HCT116 (cell line): ENCODE data around the gene WDR35.

Experiments
- EZH2phosphoT487 ChIP-seq: fragments of 200-600 bp; IDR thresholded peaks from 2 replicates; pipeline ENCODE4 v1.6.1; 2018; ENCODE audit warnings: antibody characterized with exemption, borderline replicate concordance
- SRF ChIP-seq: IDR thresholded peaks from 2 replicates; pipeline ENCODE4 v1.6.1; 2012; ENCODE audit warnings: low read depth
- TF ChIP-seq, protein P1 (sequence below), 3 experiments: fragments of 200-600 bp in 1 of 3; sonication (generic) in 1 of 3; IDR thresholded peaks in 2 of 3; conservative IDR thresholded peaks in 1 of 3; 2 replicates each; pipeline ENCODE4 v1.5.1; 2012 to 2017; ENCODE audit warnings: low read depth in 2 of 3, low read length in 2 of 3, antibody characterized with exemption in 1 of 3, borderline replicate concordance in 1 of 3, control low read depth in 1 of 3, mild to moderate bottlenecking in 1 of 3, mixed read lengths in 1 of 3, mixed run types in 1 of 3, moderate library complexity in 1 of 3; ENCODE audit not compliant: insufficient read depth in 1 of 3
- TF ChIP-seq, protein P2 (sequence below): IDR thresholded peaks from 2 replicates; pipeline ENCODE4 v1.6.1; 2012

DNA sequence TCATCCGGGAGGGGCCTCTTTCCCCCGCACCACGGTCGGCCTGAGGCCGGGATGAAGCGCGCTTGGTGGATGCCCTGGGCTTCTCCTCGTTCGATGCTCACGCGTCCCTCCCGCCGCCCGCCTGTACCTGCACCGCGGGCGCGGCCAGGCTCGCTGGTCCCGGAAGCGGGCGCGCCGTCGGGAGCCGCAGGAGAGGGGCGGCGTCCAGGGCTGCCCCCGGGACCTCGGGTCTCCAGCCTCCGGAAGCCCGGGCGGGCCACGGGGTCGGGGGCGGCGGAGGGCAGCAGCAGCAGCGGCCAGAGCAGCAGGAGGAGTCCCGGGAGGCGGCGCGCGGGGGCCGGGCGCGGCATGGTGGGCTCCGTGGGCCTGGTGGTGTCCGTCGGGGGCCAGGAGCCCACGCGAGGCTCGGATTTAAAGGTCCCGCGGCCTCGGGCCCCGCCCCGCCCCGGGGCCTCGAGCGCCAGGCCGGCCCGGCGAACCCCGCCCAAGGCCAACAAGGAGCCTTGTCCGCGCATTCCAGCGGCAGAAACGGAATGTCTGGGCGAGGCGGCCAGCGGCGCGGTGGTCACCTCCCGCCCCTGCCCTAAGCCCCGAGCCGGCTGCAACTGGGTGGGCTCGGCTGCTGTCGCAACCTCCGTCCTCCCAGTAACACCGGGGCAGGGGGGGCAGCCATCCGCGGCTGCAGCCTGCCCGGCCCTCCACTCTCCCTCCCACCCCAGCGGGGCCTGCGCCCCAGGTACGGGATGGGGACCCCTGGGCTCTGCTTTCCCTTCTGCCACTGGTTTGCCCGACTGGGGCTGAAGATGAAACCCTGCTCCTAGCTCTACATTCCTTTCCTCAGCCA, 22.6 kb upstream of the WDR35 start, which contains the start of gene MATN3:
- no peak for TF ChIP-seq EZH2phosphoT487
- TF ChIP-seq, protein P1, sequence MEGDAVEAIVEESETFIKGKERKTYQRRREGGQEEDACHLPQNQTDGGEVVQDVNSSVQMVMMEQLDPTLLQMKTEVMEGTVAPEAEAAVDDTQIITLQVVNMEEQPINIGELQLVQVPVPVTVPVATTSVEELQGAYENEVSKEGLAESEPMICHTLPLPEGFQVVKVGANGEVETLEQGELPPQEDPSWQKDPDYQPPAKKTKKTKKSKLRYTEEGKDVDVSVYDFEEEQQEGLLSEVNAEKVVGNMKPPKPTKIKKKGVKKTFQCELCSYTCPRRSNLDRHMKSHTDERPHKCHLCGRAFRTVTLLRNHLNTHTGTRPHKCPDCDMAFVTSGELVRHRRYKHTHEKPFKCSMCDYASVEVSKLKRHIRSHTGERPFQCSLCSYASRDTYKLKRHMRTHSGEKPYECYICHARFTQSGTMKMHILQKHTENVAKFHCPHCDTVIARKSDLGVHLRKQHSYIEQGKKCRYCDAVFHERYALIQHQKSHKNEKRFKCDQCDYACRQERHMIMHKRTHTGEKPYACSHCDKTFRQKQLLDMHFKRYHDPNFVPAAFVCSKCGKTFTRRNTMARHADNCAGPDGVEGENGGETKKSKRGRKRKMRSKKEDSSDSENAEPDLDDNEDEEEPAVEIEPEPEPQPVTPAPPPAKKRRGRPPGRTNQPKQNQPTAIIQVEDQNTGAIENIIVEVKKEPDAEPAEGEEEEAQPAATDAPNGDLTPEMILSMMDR (IDR thresholded peaks at IDR 0.05 in 2 of 3, conservative IDR thresholded peaks at IDR 0.05 in 1 of 3; ENCODE audit: borderline replicate concordance in 1 of 3, insufficient read depth in 1 of 3, low read depth in 2 of 3, low read length in 2 of 3), result no peak
- TF ChIP-seq SRF, result no peak
- TF ChIP-seq, protein P2, sequence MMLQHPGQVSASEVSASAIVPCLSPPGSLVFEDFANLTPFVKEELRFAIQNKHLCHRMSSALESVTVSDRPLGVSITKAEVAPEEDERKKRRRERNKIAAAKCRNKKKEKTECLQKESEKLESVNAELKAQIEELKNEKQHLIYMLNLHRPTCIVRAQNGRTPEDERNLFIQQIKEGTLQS, result no peak
